NCI-H2196 (cell line): Measurements from ENCODE around the gene FSTL5.

Experiments
- DNase-seq: peaks from one replicate; lab custom pipeline; 2025; ENCODE audit not compliant: unreplicated experiment; lab: John Stamatoyannopoulos, UW

Gene FSTL5

GRCh38 chr4:161595230-161595771, 568.5 kb downstream of the FSTL5 start:
- no peak for DNase-seq

- DNase-seq, result no peak
Measured at GRCh38 chr4:161585011-161585410, 578.8 kb downstream of the FSTL5 start.

GRCh38 chr4:161583549-161583948, 580.3 kb downstream of the FSTL5 start:
- DNase-seq, result no peak

- DNase-seq, result no peak
Measured at GRCh38 chr4:161581262-161582230, 582.3 kb downstream of the FSTL5 start.

GRCh38 chr4:161577579-161578301, 586.1 kb downstream of the FSTL5 start:
- no peak for DNase-seq

GRCh38 chr4:161573836-161574235, 590.0 kb downstream of the FSTL5 start:
- DNase-seq, result no peak

GRCh38 chr4:161564230-161564834, 599.5 kb downstream of the FSTL5 start:
- DNase-seq, result no peak

GRCh38 chr4:161555689-161556660, 607.8 kb downstream of the FSTL5 start:
- DNase-seq, result no peak

- no peak for DNase-seq
Measured at GRCh38 chr4:161554372-161554990, 609.3 kb downstream of the FSTL5 start.

- DNase-seq, result no peak
Measured at GRCh38 chr4:161546902-161547301, 616.9 kb downstream of the FSTL5 start.

- no peak for DNase-seq
Measured at GRCh38 chr4:161540265-161540664, 623.5 kb downstream of the FSTL5 start.

- DNase-seq, result no peak
Measured at GRCh38 chr4:161538941-161539340, 624.9 kb downstream of the FSTL5 start.

- no peak for DNase-seq
Measured at GRCh38 chr4:161530710-161531109, 633.1 kb downstream of the FSTL5 start.

- DNase-seq, result no peak
Measured at GRCh38 chr4:161525121-161525520, 638.7 kb downstream of the FSTL5 start.

- DNase-seq, result peak; percentile 49
Measured at GRCh38 chr4:161522031-161522430, 641.8 kb downstream of the FSTL5 start.

GRCh38 chr4:161519611-161520010, 644.2 kb downstream of the FSTL5 start:
- no peak for DNase-seq

- no peak for DNase-seq
Measured at GRCh38 chr4:161517941-161518340, 645.9 kb downstream of the FSTL5 start.

GRCh38 chr4:161505141-161505540, 658.7 kb downstream of the FSTL5 start:
- no peak for DNase-seq

- DNase-seq, result no peak
Measured at GRCh38 chr4:161498155-161498554, 665.6 kb downstream of the FSTL5 start.

- no peak for DNase-seq
Measured at GRCh38 chr4:161486461-161486860, 677.3 kb downstream of the FSTL5 start.
